Mononuclear cell (primary cell): ENCODE measurements around the gene DYNLRB2. TPM values are rescaled to one million over a fixed set of nuclear protein-coding genes. Genes with fewer than 3 reads are reported as not detected.

Experiments used
- H3K27me3 ChIP-seq: 2 replicates; pipeline ENCODE4 v1.6.0; 2011; ENCODE audit warnings: low read length, control low read depth; ENCODE audit not compliant: insufficient read depth
- H3K4me1 ChIP-seq: 2 replicates; pipeline ENCODE4 v1.5.1; 2011; ENCODE audit warnings: mild to moderate bottlenecking, low read length, control low read depth; ENCODE audit not compliant: insufficient read depth
- H3K4me3 ChIP-seq: 2 replicates; pipeline ENCODE4 v1.5.1; 2011; ENCODE audit warnings: mild to moderate bottlenecking, low read length, moderate library complexity
- H3K9me3 ChIP-seq: 2 replicates; pipeline ENCODE4 v1.5.1; 2011; ENCODE audit warnings: low read depth, mild to moderate bottlenecking, control low read depth, low read length
- total RNA-seq: library from RNA; depleted of rRNA; stranded (reverse); fragments of >200 nt; gene quantifications from one replicate; pipeline ENCODE4 v1.2.3, GENCODE V29; 2012

Gene DYNLRB2
- total RNA-seq, 1 donor = not detected

- Histone ChIP-seq H3K4me3 (no peak overlapping the region), H3K4me1 (peaks cover 8% of the 10 kb centered on the region), H3K27me3 (no peaks in the 10 kb centered on the region), H3K9me3 (no peaks in the 10 kb centered on the region)
These were observed 32.9 kb downstream of the DYNLRB2 start for GRCh38 chr16:80573700-80574120.

DNA sequence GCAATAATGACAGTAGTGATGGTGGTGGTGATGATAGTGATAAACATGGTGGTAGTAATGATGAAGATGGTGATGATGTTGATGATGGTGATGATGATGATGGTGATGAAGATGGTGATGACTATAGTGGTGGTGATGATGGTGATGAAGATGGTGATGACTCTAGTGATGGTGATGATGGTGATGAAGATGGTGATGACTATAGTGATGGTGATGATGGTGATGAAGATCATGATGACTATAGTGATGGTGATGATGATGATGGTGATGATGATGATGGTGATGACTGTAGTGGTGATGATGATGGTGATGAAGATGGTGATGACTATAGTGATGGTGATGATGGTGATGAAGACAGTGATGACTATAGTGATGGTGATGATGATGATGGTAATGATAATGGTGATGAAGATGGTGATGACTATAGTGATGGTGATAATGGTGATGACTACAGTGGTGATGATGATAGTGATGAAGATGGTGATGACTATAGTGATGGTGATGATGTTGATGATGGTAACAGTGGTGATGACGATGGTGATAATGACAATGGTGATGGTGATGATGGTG is 35.6 kb downstream of the DYNLRB2 start:
- Histone ChIP-seq H3K27me3 (no peaks in the 10 kb centered on the region), H3K9me3 (no peaks in the 10 kb centered on the region), H3K4me1 (peaks cover 13% of the 10 kb centered on the region), H3K4me3 (no peak overlapping the region)

DNA sequence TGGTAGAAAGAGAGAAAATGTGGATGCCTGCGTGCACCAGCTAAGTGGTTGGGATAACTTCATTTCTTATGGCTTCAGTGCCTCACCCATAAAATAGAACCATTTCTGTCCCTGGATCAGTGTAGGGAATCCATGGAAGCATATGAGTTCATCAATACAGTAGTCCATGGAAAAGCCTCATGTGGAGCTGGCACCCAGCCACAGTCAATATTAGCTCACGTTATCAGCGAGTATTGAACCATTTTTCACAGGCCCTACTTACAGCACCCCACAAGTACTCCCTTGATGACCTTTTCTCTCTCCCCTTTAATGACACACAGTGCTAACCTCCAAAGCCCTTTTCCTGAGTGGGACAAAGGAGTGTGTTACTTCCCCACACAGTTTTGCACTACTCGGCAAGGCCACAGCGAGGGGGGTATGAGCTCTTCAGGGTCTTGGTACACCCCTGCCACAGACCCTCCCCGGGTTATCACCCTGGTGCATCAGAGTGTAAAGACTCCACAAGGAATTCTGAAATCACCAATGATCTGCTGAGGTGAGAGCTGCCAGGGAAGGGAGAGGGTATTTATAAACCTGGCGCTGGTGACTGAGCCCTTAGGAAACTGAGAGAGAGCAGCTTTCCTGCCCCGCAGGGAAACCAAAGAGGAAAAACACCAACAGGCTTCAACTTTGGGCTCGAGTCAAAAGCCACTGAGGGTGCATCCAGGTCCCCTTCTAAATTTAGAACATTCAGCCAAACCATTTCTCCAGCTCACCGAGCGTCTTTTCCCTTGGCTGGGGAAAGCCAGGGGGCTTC is 36.9 kb downstream of the DYNLRB2 start:
- Histone ChIP-seq H3K27me3 (no peaks in the 10 kb centered on the region), H3K9me3 (no peaks in the 10 kb centered on the region), H3K4me3 (no peak overlapping the region), H3K4me1 (peaks cover 13% of the 10 kb centered on the region)

DNA sequence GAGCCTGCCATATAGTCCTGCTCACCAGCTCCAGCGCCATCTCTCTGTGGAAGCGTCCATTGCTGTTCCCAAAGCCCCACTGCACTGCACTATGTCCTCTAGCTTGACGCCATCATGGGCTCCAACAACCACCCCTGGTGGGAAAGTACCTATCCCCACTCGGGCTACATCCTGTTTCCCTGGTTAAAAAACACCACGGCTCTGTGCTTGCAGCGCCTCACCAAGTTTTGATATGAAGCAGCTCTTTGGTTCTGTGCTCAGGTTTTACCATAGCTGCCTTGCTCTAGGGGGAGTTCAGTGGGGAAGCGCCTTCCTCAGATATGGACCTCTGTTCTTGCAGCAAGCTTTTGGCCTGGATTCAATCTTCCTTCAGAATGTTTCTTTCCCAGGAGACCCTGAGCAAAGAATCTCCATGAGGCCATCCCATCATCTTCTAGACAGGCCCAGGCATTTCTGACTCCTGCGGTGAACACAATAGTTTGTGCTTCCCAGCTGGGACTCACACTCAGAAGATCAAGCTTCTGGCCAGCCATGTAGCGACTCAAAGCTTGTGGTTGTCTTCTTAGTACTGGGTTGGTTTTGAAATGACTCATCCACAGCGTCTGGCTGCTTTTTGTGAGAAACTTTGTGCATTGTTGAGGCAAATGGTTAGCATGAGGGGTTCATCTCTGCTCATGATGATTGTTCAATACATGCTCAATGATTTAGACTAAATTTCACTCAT is 39.5 kb downstream of the DYNLRB2 start:
- H3K4me1 ChIP-seq = peaks cover 13% of the 10 kb centered on the region
- H3K9me3 ChIP-seq = no peaks in the 10 kb centered on the region
- H3K27me3 ChIP-seq = no peaks in the 10 kb centered on the region
- H3K4me3 ChIP-seq = no peak overlapping the region

DNA sequence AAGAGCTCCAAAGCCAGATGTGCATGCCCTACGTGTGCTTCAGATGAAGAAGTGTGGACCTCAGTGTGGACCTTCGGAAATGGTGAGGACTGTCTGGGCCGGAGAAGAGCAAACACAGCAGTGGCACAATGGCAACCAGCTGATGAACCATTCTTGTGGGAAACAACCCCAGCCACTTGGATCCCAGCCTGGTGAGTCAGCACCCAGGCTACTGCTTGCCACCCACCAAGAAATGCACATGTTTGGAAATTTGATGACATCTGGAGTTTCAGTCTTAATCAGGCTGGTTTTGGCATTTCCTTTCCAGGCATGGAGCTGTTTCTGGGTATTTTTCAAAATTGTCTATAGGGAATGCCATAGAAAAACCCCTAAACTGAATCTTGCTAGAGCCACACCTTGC is 42.7 kb downstream of the DYNLRB2 start:
- Histone ChIP-seq H3K27me3 (no peaks in the 10 kb centered on the region), H3K9me3 (no peaks in the 10 kb centered on the region), H3K4me1 (peaks cover 13% of the 10 kb centered on the region)

GRCh38 chr16:80585764-80586163 is 45.0 kb downstream of the DYNLRB2 start:
- H3K27me3 ChIP-seq = no peaks in the 10 kb centered on the region
- H3K4me1 ChIP-seq = peaks cover 6% of the 10 kb centered on the region
- no peaks in the 10 kb centered on the region for H3K9me3 ChIP-seq
- H3K4me3 ChIP-seq = no peak overlapping the region

More for the DNA sequence above, 42.7 kb downstream of the DYNLRB2 start:
- H3K4me3 ChIP-seq = no peak overlapping the region

- Histone ChIP-seq H3K4me3 (no peak overlapping the region), H3K4me1 (peaks cover 7% of the 10 kb centered on the region), H3K27me3 (no peaks in the 10 kb centered on the region), H3K9me3 (no peaks in the 10 kb centered on the region)
These were observed 45.7 kb downstream of the DYNLRB2 start for GRCh38 chr16:80586476-80586875.

DNA sequence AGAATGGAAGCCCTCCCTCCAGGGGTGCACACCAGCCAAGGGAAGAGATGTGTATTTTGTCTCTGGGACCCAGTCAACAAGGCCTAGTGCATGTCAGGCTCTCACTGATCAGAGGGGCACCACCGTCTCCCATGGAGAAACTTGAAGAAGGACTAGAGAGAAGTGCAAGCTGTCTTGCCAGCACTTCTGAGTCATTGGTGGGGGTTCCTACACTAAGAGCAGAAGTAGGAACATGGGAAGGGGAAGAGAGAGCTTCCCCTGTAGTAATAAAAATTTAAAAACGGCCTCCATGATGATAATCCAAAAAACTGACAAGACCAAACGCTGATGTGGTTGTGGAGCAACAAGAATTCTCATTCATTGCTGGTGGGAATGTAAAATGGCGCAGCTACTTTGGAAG is 46.3 kb downstream of the DYNLRB2 start:
- no peak overlapping the region for H3K4me3 ChIP-seq
- no peaks in the 10 kb centered on the region for H3K9me3 ChIP-seq
- no peaks in the 10 kb centered on the region for H3K27me3 ChIP-seq
- peaks cover 13% of the 10 kb centered on the region for H3K4me1 ChIP-seq

DNA sequence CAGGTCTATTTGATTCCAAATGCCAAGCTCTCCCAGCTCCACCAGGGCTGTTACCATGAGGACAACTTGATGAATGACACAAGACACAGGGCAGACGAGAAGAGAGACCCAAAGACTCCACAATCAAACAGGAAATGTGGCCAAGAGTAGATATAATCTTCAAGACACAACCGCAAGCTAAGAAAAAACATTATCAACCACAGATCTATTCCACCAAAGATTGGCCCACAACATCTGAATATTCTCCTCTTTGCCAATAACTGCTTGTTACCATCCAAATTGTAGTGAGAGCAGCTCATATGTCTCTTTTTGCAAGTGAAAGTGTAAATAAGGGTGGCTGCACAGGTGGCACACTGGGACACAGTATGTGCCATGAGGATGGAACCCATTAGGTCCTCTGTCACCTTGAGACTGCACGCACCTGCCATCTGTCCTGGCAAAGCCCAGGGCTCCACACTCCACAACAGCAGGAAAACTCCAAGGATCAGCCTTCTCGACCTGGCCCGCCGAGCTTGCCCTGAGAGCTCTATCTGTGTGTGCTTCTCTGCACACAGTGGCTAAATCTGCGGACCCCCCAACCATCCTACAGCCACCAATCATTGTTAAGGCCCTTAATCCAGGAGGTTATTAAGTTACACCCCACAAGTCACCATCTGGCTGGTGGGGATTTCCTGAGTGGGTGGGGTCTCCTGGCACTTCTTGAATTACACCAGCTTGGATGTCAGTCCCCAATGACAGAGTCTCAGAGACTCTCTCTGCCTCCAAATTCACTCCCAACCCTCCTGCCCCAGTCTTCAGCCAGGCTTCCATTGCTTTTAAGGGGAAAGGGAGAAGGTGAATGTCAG is 50.5 kb downstream of the DYNLRB2 start:
- H3K4me1 ChIP-seq = peaks cover 15% of the 10 kb centered on the region
- no peak overlapping the region for H3K4me3 ChIP-seq

DNA sequence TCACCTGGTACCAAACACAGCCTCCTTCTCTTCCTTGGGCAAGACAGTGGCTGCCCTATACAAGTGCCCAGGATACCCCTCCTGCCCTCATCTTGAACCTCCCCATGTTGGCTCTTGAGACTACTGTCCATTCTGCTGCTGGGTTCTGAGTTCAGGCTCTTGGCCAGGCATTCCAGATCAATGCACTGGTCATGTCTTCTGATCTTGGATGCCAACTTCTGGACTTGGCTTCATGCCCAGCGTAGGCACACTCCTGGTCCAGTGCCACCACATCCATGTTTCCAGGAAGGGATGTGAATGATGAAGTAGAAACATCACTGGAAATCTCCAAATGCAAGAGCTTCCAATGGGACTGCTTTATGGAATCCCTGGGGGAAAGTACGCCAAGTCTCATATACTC is 51.5 kb downstream of the DYNLRB2 start:
- no peak overlapping the region for H3K4me3 ChIP-seq

More for the DNA sequence above, 50.5 kb downstream of the DYNLRB2 start:
- Histone ChIP-seq H3K27me3 (no peaks in the 10 kb centered on the region), H3K9me3 (no peaks in the 10 kb centered on the region)

DNA sequence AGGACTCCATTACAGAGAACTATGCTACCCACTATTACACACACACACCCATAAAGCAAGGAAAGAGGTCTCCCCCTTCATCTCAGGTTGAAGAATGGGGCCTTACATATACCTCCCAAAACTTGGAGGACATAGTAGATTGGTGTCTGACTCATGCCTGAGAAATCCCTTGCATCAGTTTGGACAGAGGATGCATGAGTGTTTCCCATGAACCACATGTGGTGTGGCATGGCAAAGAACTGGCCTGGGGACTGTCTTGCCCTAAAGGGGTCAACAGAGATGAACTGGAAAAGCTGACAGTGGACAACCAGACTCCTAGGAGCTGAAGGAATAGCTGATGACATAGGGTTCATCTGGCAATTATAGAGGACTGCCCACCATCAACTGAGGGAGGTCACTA is 54.0 kb downstream of the DYNLRB2 start:
- Histone ChIP-seq H3K4me3 (no peak overlapping the region), H3K4me1 (peaks cover 15% of the 10 kb centered on the region), H3K9me3 (no peaks in the 10 kb centered on the region), H3K27me3 (no peaks in the 10 kb centered on the region)

More for the DNA sequence above, 51.5 kb downstream of the DYNLRB2 start:
- H3K27me3 ChIP-seq = no peaks in the 10 kb centered on the region
- no peaks in the 10 kb centered on the region for H3K9me3 ChIP-seq
- H3K4me1 ChIP-seq = peaks cover 15% of the 10 kb centered on the region

GRCh38 chr16:80596507-80597207 is 55.9 kb downstream of the DYNLRB2 start:
- Histone ChIP-seq H3K4me3 (no peak overlapping the region), H3K27me3 (no peaks in the 10 kb centered on the region)

DNA sequence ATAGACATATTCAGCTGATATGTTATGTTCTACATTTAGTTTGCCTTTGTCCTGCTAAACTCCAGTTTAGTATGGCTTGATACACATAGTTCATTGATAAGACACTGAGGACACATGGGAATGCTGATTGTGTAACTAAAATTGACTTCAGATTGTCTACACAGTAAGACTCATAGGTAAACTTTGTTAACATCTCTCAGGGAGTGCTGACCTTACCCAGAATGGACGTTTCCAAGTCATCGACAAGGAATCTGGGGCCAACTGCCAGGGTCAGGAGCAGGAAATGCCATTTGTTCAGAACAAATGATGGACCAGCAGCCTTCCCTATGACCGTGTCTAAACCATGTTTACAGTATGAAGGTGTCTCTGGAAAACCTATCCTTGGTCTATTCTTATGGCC is 58.7 kb downstream of the DYNLRB2 start:
- H3K4me1 ChIP-seq = no peaks in the 10 kb centered on the region
- H3K9me3 ChIP-seq = no peaks in the 10 kb centered on the region
- no peak overlapping the region for H3K4me3 ChIP-seq
- no peaks in the 10 kb centered on the region for H3K27me3 ChIP-seq

More at GRCh38 chr16:80596507-80597207, 55.9 kb downstream of the DYNLRB2 start:
- H3K9me3 ChIP-seq = no peaks in the 10 kb centered on the region
- peaks cover 6% of the 10 kb centered on the region for H3K4me1 ChIP-seq
